ENCODE measurements around the gene RNF103. TPM values are rescaled to one million over a fixed set of nuclear protein-coding genes. Genes with fewer than 3 reads are reported as not detected.

Gene RNF103
- total RNA-seq, 1 experiment from 2014 or later, result 34.1 TPM

DNA sequence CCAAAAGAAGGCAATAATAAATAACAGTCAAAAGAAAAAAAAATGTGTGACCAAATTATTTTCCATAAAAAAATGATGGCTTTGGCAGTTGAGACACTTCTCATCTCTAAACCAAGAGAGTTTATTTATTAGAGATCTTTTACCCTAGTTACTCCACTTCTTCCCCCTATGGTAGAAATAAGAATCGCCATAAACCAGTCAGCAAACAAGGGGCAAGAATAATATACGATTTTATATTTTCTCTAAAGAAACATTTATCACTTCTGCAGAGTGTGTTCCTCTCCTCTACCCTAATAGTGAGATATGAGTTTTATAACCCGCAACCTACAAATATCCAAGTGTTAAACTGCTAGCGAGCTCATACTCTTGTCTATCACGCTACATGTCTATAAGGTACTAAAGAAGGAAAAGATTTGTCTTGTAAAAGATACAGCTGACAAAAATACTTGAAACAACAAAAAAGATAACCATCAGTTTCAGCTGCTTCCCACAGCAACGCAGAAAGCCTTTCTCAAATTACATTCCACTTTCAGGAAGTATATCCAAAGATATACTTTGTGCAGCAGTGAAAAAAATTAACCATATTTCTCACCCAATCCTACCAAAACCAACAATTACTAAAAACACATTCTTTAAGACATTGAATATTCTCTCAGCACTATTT is 2.3 kb downstream of the RNF103 start:
- H3K36me3 Mint-ChIP-seq (ENCODE audit: insufficient read depth, unreplicated experiment), result peaks cover 40% of the 10 kb centered on the region

DNA sequence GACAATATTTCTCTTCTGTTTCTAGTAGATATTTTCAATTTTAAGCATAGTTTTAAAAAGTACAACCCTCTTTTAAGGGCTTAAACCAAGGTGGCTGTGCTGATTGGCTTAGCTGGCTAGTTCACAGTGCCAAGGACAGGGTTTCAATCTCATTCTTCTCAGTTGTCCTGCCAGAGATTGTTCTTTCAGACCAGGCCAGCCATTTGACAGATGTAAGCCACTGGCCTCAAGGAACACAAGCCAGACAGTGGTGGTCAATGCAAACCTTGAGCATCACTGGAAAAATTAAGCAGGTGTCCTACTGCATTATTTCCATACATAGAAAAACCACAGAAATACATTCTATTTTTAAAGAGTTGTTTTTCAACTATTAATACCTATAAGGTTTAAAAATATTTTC is 5.9 kb downstream of the RNF103 start:
- Mint-ChIP-seq H3K27me3 (ENCODE audit: unreplicated experiment) (no peaks in the 10 kb centered on the region), H3K4me1 (ENCODE audit: low read depth, unreplicated experiment) (peaks cover 16% of the 10 kb centered on the region), H3K9me3 (ENCODE audit: low read depth, unreplicated experiment) (no peaks in the 10 kb centered on the region), H3K4me3 (ENCODE audit: low read depth, unreplicated experiment) (no peak overlapping the region), H3K36me3 (ENCODE audit: insufficient read depth, unreplicated experiment) (peaks cover 27% of the 10 kb centered on the region), H3K27ac (ENCODE audit: unreplicated experiment) (no peak overlapping the region)
- no peak for DNase-seq
- no TSS peak for BruUV-seq (replicated peaks)
- TF ChIP-seq, protein P1, sequence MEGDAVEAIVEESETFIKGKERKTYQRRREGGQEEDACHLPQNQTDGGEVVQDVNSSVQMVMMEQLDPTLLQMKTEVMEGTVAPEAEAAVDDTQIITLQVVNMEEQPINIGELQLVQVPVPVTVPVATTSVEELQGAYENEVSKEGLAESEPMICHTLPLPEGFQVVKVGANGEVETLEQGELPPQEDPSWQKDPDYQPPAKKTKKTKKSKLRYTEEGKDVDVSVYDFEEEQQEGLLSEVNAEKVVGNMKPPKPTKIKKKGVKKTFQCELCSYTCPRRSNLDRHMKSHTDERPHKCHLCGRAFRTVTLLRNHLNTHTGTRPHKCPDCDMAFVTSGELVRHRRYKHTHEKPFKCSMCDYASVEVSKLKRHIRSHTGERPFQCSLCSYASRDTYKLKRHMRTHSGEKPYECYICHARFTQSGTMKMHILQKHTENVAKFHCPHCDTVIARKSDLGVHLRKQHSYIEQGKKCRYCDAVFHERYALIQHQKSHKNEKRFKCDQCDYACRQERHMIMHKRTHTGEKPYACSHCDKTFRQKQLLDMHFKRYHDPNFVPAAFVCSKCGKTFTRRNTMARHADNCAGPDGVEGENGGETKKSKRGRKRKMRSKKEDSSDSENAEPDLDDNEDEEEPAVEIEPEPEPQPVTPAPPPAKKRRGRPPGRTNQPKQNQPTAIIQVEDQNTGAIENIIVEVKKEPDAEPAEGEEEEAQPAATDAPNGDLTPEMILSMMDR (IDR thresholded peaks at IDR 0.05; ENCODE audit: unreplicated experiment), result no peak
- CTCF ChIA-PET, result no interaction called here
- intact Hi-C loops (cut with micrococcal nuclease; ENCODE audit: unreplicated experiment), result loop anchor here (10.0 kb wide), 1 partner anchor 103 kb away; no protein-coding TSS in a partner anchor

More for the DNA sequence above, 2.3 kb downstream of the RNF103 start:
- BruUV-seq (replicated peaks), result TSS peak; percentile 21
- no peak for DNase-seq
- CTCF ChIA-PET, result interaction anchor here (0.6 to 1.7 kb wide), 2 partner anchors 57 to 127 kb away, joined by 3 to 4 read pairs; no protein-coding TSS in a partner anchor
- peaks cover 8% of the 10 kb centered on the region for H3K4me1 Mint-ChIP-seq (ENCODE audit: low read depth, unreplicated experiment)
- intact Hi-C loops (cut with micrococcal nuclease; ENCODE audit: unreplicated experiment), result loop anchor here (2.0 kb wide), 1 partner anchor 53 kb away; no protein-coding TSS in a partner anchor
- no peaks in the 10 kb centered on the region for H3K9me3 Mint-ChIP-seq (ENCODE audit: low read depth, unreplicated experiment)
- peak overlapping the region; percentile 92 for H3K4me3 Mint-ChIP-seq (ENCODE audit: low read depth, unreplicated experiment)
- peak overlapping the region; percentile 95 for H3K27ac Mint-ChIP-seq (ENCODE audit: unreplicated experiment)
- TF ChIP-seq, protein P1 (IDR thresholded peaks at IDR 0.05; ENCODE audit: unreplicated experiment), result no peak
- no peaks in the 10 kb centered on the region for H3K27me3 Mint-ChIP-seq (ENCODE audit: unreplicated experiment)

DNA sequence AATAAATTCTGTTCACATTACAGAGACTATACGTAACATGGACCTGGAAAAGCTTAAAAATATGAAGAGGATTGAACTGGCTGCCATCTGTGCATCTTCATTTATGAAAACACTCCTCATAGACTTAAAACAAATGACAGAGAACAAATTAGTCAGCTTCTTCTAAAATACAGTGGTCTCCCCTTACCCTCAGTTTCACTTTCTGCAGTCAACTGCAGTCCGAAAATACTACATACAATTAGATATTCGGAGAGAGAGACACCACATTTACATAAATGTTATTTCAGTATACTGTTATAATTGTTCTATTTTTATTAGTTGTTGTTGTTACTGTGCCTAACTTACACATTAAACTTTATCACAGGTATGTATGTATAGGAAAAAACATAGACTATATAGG is 6.5 kb downstream of the RNF103 start:
- CTCF ChIA-PET, result no interaction called here
- H3K27ac Mint-ChIP-seq (ENCODE audit: unreplicated experiment), result no peak overlapping the region
- no TSS peak for BruUV-seq (replicated peaks)
- intact Hi-C loops (cut with micrococcal nuclease; ENCODE audit: unreplicated experiment), result loop anchor here (10.0 kb wide), 1 partner anchor 102 kb away; no protein-coding TSS in a partner anchor
- peaks cover 21% of the 10 kb centered on the region for H3K36me3 Mint-ChIP-seq (ENCODE audit: insufficient read depth, unreplicated experiment)
- no peaks in the 10 kb centered on the region for H3K27me3 Mint-ChIP-seq (ENCODE audit: unreplicated experiment)
- no peak for DNase-seq
- TF ChIP-seq, protein P1 (IDR thresholded peaks at IDR 0.05; ENCODE audit: unreplicated experiment), result no peak
- no peak overlapping the region for H3K4me3 Mint-ChIP-seq (ENCODE audit: low read depth, unreplicated experiment)
- peaks cover 16% of the 10 kb centered on the region for H3K4me1 Mint-ChIP-seq (ENCODE audit: low read depth, unreplicated experiment)
- no peaks in the 10 kb centered on the region for H3K9me3 Mint-ChIP-seq (ENCODE audit: low read depth, unreplicated experiment)

DNA sequence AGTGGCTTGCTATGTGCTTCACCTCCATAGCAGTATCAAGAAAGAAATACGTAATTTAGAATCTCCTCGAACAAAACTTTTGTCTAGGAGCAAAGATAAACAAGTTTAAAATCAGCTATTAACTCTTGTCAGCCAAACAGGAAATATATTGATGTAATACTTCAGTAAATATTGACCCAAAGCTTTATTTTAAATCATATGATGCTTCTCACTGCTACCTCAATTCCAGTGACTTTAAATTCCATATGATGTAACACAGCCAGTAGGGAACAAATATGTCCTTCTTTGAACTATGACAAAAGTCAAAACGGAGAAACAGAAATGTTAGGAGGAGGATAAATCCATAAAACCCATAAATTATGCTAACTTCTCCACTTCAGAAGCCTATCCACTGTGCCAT is 7.2 kb downstream of the RNF103 start:
- Mint-ChIP-seq H3K27ac (ENCODE audit: unreplicated experiment) (no peak overlapping the region), H3K4me3 (ENCODE audit: low read depth, unreplicated experiment) (no peak overlapping the region), H3K9me3 (ENCODE audit: low read depth, unreplicated experiment) (no peaks in the 10 kb centered on the region), H3K27me3 (ENCODE audit: unreplicated experiment) (no peaks in the 10 kb centered on the region), H3K36me3 (ENCODE audit: insufficient read depth, unreplicated experiment) (peaks cover 18% of the 10 kb centered on the region), H3K4me1 (ENCODE audit: low read depth, unreplicated experiment) (peaks cover 16% of the 10 kb centered on the region)
- no peak for DNase-seq
- intact Hi-C loops (cut with micrococcal nuclease; ENCODE audit: unreplicated experiment), result loop anchor here (10.0 kb wide), 1 partner anchor 102 kb away; no protein-coding TSS in a partner anchor
- no TSS peak for BruUV-seq (replicated peaks)
- CTCF ChIA-PET, result no interaction called here
- TF ChIP-seq, protein P1 (IDR thresholded peaks at IDR 0.05; ENCODE audit: unreplicated experiment), result no peak

All from Calu3 (cell line).